ENCODE data around the gene FBXO36. TPM values are rescaled to one million over a fixed set of nuclear protein-coding genes. Genes with fewer than 3 reads are reported as not detected.

Gene FBXO36
- total RNA-seq, 2 donors from 2014 or later, result 6.7 to 13.3 TPM

DNA sequence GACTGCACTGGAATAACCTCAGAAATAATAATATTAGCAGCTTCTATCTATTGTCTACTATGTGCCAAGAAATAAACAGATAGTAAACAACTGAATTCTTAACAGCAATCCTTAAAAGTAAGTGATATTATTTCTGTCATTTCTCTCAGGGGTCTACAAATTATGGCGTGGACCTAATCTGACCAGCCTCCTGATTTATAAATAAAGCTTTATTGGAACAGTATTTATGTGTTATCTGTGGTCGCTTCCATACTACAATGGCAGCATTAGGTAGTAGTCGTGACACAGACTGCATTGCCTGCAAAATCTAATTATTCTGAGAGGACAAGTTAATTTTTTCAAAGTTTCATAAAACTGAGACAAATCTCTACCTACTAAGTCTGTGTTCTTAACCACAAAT lies 97.4 kb downstream of the FBXO36 start:
- DNase-seq, result no peak
- no peaks in the 10 kb centered on the region for H3K4me1 ChIP-seq (ENCODE audit: control insufficient read depth, insufficient read depth, low read length)
- H3K4me3 ChIP-seq (ENCODE audit: low read length), result no peak overlapping the region
- Mint-ChIP-seq H3K4me1 (no peaks in the 10 kb centered on the region), H3K36me3 (ENCODE audit: low read depth) (peaks cover 4% of the 10 kb centered on the region), H3K27ac (no peak overlapping the region), H3K27me3 (ENCODE audit: insufficient read depth) (peaks cover 19% of the 10 kb centered on the region), H3K4me3 (no peak overlapping the region), H3K9me3 (peaks cover 4% of the 10 kb centered on the region)
- no peak overlapping the region for H3K9ac ChIP-seq (ENCODE audit: extremely low read depth, low read length, poor library complexity, severe bottlenecking)
- H3K27me3 ChIP-seq (ENCODE audit: control insufficient read depth, insufficient read depth, low read length, poor library complexity, severe bottlenecking), result no peaks in the 10 kb centered on the region
- H3K36me3 ChIP-seq (ENCODE audit: control insufficient read depth, insufficient read depth, low read length), result no peaks in the 10 kb centered on the region
- TF ChIP-seq, protein P1, sequence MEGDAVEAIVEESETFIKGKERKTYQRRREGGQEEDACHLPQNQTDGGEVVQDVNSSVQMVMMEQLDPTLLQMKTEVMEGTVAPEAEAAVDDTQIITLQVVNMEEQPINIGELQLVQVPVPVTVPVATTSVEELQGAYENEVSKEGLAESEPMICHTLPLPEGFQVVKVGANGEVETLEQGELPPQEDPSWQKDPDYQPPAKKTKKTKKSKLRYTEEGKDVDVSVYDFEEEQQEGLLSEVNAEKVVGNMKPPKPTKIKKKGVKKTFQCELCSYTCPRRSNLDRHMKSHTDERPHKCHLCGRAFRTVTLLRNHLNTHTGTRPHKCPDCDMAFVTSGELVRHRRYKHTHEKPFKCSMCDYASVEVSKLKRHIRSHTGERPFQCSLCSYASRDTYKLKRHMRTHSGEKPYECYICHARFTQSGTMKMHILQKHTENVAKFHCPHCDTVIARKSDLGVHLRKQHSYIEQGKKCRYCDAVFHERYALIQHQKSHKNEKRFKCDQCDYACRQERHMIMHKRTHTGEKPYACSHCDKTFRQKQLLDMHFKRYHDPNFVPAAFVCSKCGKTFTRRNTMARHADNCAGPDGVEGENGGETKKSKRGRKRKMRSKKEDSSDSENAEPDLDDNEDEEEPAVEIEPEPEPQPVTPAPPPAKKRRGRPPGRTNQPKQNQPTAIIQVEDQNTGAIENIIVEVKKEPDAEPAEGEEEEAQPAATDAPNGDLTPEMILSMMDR (conservative IDR thresholded peaks at IDR 0.05), result no peak
- no peak overlapping the region for H3K27ac ChIP-seq (ENCODE audit: low read depth, low read length)
- WGBS, 2 experiments (ENCODE audit: insufficient coverage in 1 of 2, insufficient read length in 1 of 2), result 95% methylated on average over 2 to 3 of the region's 3 CpGs
- no peaks in the 10 kb centered on the region for H3K9me3 ChIP-seq (ENCODE audit: control insufficient read depth, low read length)

DNA sequence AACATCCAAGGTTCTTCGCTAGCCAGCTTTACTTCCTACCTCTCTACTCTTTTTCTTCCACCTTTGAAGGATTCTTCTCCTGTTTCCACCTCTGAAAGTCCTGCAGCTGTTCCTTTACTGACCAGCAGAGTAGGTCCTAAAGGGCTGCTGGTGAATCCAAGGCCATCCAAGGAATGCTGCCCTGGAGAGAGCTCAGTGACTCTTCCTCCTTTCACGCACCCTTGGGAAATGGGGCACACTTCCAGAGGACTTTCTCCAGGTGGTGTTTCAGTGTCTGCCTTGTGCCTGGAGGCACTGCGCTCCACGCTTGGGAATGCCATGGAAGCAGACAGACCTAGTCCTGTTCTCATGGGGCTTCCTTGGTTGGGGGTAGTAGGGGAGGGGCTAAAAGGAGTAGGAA lies 101.0 kb downstream of the FBXO36 start:
- Mint-ChIP-seq H3K36me3 (ENCODE audit: low read depth) (no peaks in the 10 kb centered on the region), H3K27me3 (ENCODE audit: insufficient read depth) (peaks cover 19% of the 10 kb centered on the region), H3K9me3 (no peaks in the 10 kb centered on the region), H3K4me3 (no peak overlapping the region), H3K4me1 (no peaks in the 10 kb centered on the region), H3K27ac (peak overlapping the region; percentile 17)
- Histone ChIP-seq H3K9me3 (ENCODE audit: control insufficient read depth, low read length) (no peaks in the 10 kb centered on the region), H3K27me3 (ENCODE audit: control insufficient read depth, insufficient read depth, low read length, poor library complexity, severe bottlenecking) (no peaks in the 10 kb centered on the region), H3K36me3 (ENCODE audit: control insufficient read depth, insufficient read depth, low read length) (no peaks in the 10 kb centered on the region), H3K9ac (ENCODE audit: extremely low read depth, low read length, poor library complexity, severe bottlenecking) (no peak overlapping the region), H3K27ac (ENCODE audit: low read depth, low read length) (no peak overlapping the region), H3K4me1 (ENCODE audit: control insufficient read depth, insufficient read depth, low read length) (no peaks in the 10 kb centered on the region), H3K4me3 (ENCODE audit: low read length) (no peak overlapping the region)
- peak; percentile 54 for DNase-seq
- WGBS, 2 experiments (ENCODE audit: insufficient coverage in 1 of 2, insufficient read length in 1 of 2), result 96 to 100% methylated on average over 1 to 4 of the region's 4 CpGs
- TF ChIP-seq, protein P1 (conservative IDR thresholded peaks at IDR 0.05), result peak; percentile 51

DNA sequence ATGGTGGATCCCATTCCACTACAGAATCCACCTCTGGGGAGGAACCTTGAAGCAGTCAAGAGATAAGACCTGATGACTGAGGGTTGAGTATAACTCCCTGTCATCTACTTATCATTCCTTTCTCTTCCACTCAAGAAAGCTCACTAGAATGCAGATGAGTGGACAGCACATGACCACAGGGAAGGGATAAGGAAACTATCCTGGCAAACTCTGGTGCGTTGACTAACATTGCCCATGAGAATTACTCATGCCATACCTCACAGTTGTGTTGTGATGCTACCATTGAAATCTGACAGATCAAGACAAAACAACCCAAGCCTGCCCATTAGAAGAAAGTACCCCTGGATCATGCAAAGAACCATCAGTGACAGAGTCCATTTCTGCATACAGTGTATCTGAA lies 119.9 kb downstream of the FBXO36 start:
- H3K9ac ChIP-seq (ENCODE audit: extremely low read depth, low read length, poor library complexity, severe bottlenecking), result no peak overlapping the region
- H3K27me3 ChIP-seq (ENCODE audit: control insufficient read depth, insufficient read depth, low read length, poor library complexity, severe bottlenecking), result no peaks in the 10 kb centered on the region
- no peak overlapping the region for H3K27ac Mint-ChIP-seq
- H3K36me3 ChIP-seq (ENCODE audit: control insufficient read depth, insufficient read depth, low read length), result no peaks in the 10 kb centered on the region
- H3K27ac ChIP-seq (ENCODE audit: low read depth, low read length), result no peak overlapping the region
- no peaks in the 10 kb centered on the region for H3K9me3 ChIP-seq (ENCODE audit: control insufficient read depth, low read length)
- WGBS, 2 experiments (ENCODE audit: insufficient coverage in 1 of 2, insufficient read length in 1 of 2), result 92 to 100% methylated on average over 1 of the region's 1 CpG
- no peak overlapping the region for H3K4me3 Mint-ChIP-seq
- TF ChIP-seq, protein P1 (conservative IDR thresholded peaks at IDR 0.05), result no peak
- H3K4me1 Mint-ChIP-seq, result peaks cover 2% of the 10 kb centered on the region
- no peak for DNase-seq
- H3K9me3 Mint-ChIP-seq, result no peaks in the 10 kb centered on the region
- H3K36me3 Mint-ChIP-seq (ENCODE audit: low read depth), result no peaks in the 10 kb centered on the region
- no peaks in the 10 kb centered on the region for H3K4me1 ChIP-seq (ENCODE audit: control insufficient read depth, insufficient read depth, low read length)
- H3K4me3 ChIP-seq (ENCODE audit: low read length), result no peak overlapping the region
- H3K27me3 Mint-ChIP-seq (ENCODE audit: insufficient read depth), result no peaks in the 10 kb centered on the region
